ENCODE data around the gene HSD11B2. TPM values are rescaled to one million over a fixed set of nuclear protein-coding genes. Genes with fewer than 3 reads are reported as not detected.

The HSD11B2 gene
- total RNA-seq, 1 donor from 2014 or later, result 1.7 TPM

DNA sequence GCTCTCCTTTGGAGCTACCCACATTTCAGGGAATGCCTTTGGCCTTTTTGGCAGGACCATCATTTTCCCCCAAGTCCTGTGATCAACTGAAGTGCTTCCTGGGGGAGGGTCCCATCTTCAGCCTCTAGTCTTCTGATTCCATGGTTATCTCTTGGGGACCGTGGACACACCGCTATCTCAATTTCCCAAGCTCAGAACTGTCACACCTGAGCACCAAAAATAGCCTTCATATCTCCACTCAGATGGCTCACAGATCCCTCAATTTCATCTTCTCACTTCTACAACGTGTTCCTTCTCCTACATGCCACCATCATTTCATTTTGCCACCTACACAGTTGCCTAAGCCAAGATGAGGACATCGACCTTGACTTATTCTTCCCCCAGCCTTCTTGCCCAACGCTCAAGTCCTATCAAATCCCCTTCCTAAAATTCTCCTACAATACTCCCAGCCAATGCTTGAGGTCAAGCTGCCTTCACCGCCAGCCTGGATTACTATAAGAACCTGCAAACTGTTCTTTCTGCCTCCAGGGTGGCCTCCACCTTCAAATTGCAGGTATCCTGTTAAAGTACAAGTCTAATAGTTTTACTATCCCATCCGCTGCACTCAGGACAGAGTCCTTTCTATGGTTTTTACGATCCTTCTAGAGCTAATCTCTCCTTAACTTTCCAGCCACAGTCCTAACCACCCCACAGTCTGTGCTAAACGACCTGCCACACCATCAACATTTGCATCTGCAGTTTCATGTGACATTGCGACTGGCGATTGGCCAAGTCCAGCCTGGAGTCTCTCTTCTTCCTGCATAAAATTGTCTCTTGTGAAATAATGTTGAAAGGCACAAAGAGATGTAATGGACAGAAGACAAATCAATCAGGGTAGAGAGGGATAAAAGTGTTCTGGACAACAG, 43.9 kb downstream of the HSD11B2 start:
- DNase-seq (ENCODE audit: low read depth), result no peak

DNA sequence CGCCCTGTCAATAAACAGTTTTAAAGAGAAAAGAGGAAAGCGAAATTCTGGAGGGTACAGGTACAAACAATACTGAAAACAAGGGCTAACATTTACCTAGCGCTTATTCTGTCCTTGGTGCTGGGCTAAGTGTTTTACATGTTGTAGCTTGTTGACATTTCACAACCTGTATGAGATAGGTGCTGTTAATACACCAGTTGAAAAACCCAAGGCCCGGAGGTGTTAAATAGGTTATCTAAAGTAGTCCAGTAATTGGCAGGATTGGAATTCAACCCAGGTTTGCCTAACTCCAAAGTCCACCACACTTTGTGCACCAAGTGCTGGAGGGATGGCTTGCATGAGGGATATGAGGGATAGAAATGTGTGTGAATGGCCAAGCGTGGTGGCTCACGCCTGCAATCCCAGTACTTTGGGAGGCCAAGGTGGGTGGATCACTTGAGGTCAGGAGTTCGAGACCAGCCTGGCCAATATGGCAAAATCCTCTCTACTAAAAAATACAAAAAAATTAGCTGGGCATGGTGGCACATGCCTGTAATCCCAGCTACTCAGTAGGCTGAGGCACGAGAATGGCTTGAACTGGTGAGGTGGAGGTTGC, 47.1 kb downstream of the HSD11B2 start:
- DNase-seq (ENCODE audit: low read depth), result no peak

DNA sequence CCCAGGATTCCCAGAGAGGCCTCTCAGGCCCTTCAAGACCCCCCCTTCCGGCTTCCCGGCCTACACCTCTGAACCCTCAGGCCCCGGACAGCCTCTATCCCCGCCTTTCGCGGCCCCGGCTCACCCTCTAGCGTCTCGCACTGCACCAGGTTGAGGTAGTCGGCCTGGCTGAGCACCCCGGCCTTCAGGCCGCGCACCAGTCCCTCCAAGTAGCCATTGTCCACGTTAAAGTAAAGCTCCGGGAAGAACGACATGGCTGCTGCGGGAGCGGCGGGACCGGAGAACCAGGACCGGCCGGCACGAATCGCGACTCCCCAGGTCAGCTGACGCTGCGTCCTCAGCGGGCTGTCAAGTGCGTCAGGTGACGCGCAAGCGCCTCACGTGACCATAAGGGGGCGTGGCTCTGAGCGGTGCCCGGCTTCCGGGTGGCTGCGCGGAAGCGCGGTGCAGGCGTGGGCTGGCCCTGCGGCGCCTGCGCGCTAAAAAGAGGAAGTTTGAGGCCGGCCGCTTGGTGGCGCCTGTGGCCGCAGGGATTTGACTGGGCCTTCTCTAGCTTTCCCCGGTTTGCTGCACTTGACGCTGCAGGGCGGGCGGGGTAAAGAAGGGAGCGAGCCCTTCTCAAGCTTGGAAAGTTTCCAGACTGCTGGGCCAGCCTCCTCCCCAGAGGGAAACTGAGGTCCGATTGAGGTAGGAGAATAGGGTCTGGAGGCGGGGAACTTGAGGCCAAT, 50.1 kb downstream of the HSD11B2 start, which contains the start of gene ATP6V0D1:
ATP6V0D1 (minus strand) TSS at position 325 of the 728 bp plus-strand sequence; CDS start at position 254, 71 bp downstream.
- peak; percentile 93 for DNase-seq (ENCODE audit: low read depth)

DNA sequence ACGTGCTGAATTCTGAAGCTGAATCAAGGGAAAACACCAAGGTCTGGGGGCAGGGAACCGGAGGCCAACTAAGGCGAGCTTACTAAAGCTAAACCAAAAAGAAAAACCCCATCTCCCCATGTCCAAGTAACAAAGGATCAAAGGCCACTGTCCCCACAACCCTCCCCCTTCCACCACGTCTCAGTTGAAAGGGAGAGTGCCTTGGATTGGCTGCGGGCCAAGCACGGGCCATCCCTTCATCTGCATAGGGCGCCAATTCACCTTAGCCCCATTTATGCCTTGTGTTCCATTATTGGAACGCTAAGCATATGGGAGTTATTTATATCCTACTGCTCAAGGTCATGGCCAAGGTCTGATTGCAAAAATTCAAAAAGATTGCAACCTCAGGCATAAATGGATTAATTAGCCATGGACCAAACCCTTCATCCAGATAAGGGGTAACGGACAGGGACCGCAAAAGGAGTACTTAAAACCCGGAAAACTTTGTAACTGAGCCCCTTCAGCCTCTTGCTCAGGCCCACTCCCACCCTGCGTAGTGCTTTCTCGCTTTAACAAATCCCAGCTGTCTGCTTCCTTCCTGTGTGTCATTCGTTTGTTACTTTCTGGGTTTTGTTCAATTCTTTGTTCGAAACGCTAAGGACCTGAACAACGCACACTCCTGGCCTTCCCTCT, 50.8 kb downstream of the HSD11B2 start:
- no peak for DNase-seq (ENCODE audit: low read depth)

DNA sequence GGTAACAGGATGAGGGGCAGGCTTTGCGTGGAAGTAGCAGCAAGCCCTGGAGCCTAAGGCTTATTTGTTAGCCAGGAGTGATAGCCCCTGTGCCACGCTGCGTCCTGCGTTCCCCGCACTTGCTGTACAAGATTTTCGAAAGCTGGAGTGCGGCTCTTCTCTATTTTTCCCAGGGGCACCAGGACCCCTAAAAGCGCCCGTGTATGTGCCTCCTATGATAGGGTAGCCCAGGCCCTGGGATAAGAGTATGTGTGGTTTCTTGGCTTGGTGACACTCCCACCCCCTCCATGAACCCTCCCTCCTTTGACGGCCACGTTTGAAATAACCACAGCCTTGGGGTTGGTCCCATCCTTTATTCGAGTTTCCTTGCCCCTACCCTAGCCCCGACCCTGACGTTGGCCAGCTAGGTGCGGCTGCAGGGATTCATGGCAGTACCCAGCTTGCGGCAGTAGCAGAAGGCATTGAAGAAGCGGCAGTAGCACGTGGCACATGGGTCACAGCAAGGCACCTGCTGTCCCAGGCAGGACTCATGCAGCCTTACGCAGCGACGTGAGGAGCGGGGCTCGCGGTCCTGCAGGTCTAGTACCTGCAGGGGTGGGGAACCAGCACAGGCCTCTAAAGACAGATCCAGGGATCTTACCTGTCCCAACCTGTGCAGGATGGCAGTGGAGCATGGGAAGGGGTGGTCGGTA, 51.5 kb downstream of the HSD11B2 start:
- DNase-seq (ENCODE audit: low read depth), result no peak

DNA sequence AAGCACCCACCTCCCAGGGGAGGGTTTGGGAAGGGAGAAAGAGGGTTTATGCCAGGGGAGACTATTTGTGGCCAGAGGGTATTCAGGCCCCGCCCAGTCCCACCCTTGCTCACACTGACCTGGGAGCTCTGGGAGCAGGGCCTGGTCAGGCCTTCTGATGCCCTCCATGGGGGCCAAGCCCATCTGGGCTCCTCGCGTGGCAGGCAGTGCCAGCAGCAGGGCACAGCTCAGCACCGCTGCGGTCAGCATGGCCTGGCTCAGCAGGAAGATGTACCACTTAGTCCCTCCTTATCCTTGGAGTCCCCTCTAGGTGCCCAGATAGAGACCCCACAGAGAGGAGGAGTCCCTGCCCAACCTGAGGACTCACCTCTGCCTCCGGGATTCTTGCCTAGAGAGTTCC, 52.2 kb downstream of the HSD11B2 start, which contains the start of gene AGRP:
AGRP (minus strand) TSS at position 398 of the 400 bp plus-strand sequence; CDS start at position 249, 149 bp downstream.
- DNase-seq (ENCODE audit: low read depth), result no peak

DNA sequence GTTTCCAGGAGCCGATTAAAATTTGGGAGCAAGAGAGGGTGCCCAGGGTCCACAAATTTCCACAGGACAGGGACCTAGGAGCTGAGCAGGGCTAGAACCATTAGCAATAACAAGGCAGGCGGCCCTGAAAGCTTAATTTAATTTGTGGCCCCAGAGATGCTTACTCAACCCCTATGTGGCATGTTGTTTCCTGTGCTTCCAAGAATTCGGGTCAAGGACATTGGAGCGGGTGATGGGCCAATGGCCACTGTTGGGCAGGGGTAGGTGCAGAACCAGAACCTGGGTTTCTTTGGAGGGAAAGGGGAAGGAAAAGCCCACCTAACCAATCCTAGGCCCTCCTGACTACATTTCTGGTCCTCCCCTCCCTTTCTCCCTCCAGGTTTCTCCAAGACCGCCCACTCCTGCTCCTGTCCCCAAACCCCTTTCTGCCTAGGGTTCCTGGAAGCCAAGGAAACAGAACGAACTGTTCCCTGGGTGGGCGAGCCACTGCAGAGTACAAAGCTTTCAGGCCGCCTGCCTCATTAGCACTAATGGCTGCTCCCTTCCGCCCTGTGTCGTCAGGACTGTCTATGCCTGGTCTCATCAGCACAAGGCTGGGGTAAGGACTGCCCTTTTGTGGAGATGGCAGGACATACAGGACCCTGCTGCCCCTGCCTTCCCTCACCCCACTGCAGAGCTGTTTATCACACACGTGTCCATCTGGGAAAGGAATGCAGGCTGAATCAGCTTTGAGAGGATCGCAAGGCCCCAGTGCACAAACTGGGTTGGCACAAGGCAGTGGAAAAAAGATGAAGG, 53.0 kb downstream of the HSD11B2 start:
- DNase-seq (ENCODE audit: low read depth), result no peak

DNA sequence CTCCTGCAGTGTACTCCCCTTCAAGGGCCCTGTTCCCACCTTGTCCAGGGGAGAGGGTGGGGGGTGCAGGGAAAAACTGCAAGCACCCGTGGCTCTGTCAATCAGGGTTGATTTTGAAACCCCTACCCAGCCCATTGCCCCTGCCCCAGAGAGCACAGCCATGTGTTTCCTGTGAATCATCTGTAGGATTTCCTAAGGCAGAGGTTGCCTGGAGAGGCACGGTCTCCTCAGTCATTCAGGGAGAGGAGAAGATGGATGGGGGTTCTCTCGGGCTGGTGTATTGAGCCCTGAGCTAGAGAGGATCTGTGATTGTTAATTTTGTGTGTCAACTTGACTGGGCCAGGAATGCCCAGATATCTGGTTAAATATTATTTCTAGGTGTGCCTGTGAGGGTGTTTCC, 55.9 kb downstream of the HSD11B2 start:
- DNase-seq (ENCODE audit: low read depth), result no peak

Other genes starting within 250 kb of the HSD11B2 start
- gene MATCAP1, start 247.2 kb upstream of the HSD11B2 start, total RNA-seq, result 3.3 and 10.7 TPM in 2 replicates
- 0.35 and 0.52 TPM in 2 replicates for gene EXOC3L1, start 241.0 kb upstream of the HSD11B2 start, total RNA-seq
- gene E2F4, start 239.0 kb upstream of the HSD11B2 start, total RNA-seq, result 39.2 and 56.0 TPM in 2 replicates
- 3.1 and 20.1 TPM in 2 replicates for gene ELMO3, start 232.0 kb upstream of the HSD11B2 start, total RNA-seq
- gene TMEM208, start 204.0 kb upstream of the HSD11B2 start, total RNA-seq, result 22.0 and 50.2 TPM in 2 replicates
- gene FHOD1, start 183.6 kb upstream of the HSD11B2 start, total RNA-seq, result 5.4 and 20.5 TPM in 2 replicates
- gene SLC9A5, start 182.1 kb upstream of the HSD11B2 start, total RNA-seq, result 0.60 and 0.69 TPM in 2 replicates
- 13.9 and 18.5 TPM in 2 replicates for gene PLEKHG4, start 151.6 kb upstream of the HSD11B2 start, total RNA-seq
- 0.25 TPM in 1 of 2 replicates, not detected in the other for gene KCTD19, start 104.4 kb upstream of the HSD11B2 start, total RNA-seq
- gene LRRC36, start 104.3 kb upstream of the HSD11B2 start, total RNA-seq, result 1.6 TPM in 1 of 2 replicates, not detected in the other
- 0.10 TPM in 1 of 2 replicates, not detected in the other for gene TPPP3, start 37.6 kb upstream of the HSD11B2 start, total RNA-seq
- 4.2 and 10.3 TPM in 2 replicates for gene ZDHHC1, start 14.6 kb upstream of the HSD11B2 start, total RNA-seq
- 127 and 183 TPM in 2 replicates for gene ATP6V0D1, start 50.0 kb downstream of the HSD11B2 start, total RNA-seq
- not detected in 2 replicates for gene AGRP, start 52.4 kb downstream of the HSD11B2 start, total RNA-seq
- gene RIPOR1, start 97.7 kb downstream of the HSD11B2 start, total RNA-seq, result 61.6 and 195 TPM in 2 replicates
- 14.8 and 35.6 TPM in 2 replicates for gene CTCF, start 131.4 kb downstream of the HSD11B2 start, total RNA-seq
- gene CARMIL2, start 214.0 kb downstream of the HSD11B2 start, total RNA-seq, result 0.55 and 2.8 TPM in 2 replicates
- 10.0 and 11.3 TPM in 2 replicates for gene ACD, start 229.1 kb downstream of the HSD11B2 start, total RNA-seq
- 2.8 and 16.1 TPM in 2 replicates for gene PARD6A, start 229.8 kb downstream of the HSD11B2 start, total RNA-seq
- 14.6 and 22.8 TPM in 2 replicates for gene ENKD1, start 235.6 kb downstream of the HSD11B2 start, total RNA-seq
- 4.6 and 11.1 TPM in 2 replicates for gene C16orf86, start 235.7 kb downstream of the HSD11B2 start, total RNA-seq

Measured in renal cortical epithelial cell (primary cell).